HuH-7.5 (cell line): ENCODE measurements around the gene SLC39A3.

Experiments
- DNase-seq: peaks from one replicate; pipeline ENCODE4 v3.0.0; 2011; ENCODE audit warnings: low spot score

Gene SLC39A3

DNA sequence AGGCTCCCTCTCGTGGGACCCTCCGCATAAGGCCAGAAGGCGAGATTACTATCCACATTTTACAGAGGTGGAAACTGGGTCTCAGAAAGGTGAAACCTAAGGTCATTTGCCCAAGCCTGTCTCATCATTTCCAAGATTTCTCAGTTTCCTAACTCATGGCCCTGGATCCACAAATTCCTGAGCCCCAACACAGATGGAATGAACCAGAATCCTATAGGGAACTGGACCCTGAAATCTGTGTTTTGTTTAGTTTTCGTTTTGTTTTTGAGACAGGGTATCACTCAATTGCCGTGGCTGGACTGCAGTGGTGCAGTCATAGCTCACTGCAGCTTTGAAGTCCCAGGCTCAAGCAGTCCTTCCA lies 36.8 kb downstream of the SLC39A3 start:
- DNase-seq: no peak

DNA sequence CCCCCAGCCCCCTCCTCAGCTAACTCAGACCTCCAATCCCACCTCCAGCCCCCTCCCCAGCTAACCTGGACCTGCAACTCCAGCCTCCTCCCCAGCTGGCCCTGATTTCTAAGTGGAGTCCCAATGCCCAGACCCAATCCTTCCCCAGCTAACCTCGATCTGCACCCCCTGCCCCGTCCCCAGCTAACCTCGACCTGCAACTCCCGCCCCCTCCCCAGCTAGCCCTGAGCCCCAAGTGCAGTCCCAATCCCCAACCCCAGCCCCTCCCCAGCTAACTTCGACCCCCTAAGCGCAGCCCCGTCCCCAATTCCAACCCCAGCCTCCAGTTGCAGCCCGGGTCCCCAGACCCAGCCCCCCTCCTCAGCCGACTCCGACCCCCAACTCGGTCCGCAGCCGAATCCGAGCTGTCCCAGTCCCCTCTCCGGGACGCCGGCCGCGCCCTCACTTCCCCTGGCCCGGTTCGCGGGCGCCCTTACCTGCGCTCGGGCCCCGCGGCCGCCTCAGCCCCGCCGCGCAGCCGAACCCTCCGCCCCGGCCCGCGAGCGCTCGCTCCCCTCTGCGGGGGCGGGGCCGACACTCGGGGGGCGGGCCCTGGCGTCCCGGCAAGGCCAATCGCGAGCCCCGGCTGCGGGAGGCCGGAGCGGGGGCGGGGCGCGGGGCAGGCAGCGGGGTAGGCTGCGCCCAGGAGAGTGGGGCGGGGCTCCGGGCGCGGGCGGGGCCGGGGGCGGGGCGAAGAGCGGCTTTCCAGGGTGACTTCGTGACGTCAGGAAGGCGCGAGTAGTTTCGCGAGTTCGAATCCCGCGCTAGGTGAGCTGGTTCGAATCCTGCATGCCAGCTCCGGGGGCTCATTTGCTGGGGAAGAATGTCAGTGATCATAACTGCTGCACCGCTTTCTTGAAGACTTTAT lies 37.4 kb downstream of the SLC39A3 start, which contains the start of gene GNG7:
Gene GNG7, minus strand, starts transcription at position 525 of the 907 bp plus-strand sequence. CDS start 182,006 bp downstream, outside the sequence.
- peak; percentile 99 for DNase-seq

DNA sequence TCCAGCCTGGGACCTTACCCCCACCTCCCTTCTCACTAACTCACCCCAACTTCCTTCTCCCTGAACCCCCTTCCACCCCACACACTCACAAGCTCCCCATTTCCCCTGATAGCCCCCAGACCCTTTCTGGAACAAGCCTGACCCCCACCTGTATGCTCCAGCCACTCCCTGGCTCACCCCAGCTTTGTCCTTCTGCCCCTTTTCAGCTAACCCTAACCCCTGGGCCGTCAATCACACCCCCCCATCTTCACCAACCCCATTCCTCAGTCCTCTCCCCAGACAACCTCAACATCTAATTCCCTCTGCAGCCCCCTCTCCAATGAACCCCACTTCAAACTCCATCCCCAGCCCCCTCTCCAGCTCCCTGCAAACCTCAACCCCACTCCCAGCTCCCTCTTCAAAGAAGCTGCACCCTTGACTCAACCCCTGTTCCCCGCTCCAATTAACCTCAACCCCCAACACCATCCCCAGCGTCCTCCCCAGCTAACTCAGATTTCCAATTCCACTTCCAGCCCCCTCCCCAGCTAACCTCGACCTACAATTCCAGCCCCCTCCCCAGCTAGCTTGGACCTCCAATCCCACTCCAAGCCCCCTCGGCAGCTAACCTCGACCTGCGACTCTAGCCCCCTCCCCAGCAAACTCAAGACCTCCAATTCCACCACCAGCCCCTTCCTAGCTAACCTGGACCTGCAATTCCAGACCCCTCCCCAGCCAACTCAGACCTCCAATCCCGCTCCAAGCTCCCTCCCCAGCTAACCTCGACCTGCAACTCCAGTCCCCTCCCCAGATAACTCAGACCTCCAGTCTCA lies 38.3 kb downstream of the SLC39A3 start:
- DNase-seq: no peak

DNA sequence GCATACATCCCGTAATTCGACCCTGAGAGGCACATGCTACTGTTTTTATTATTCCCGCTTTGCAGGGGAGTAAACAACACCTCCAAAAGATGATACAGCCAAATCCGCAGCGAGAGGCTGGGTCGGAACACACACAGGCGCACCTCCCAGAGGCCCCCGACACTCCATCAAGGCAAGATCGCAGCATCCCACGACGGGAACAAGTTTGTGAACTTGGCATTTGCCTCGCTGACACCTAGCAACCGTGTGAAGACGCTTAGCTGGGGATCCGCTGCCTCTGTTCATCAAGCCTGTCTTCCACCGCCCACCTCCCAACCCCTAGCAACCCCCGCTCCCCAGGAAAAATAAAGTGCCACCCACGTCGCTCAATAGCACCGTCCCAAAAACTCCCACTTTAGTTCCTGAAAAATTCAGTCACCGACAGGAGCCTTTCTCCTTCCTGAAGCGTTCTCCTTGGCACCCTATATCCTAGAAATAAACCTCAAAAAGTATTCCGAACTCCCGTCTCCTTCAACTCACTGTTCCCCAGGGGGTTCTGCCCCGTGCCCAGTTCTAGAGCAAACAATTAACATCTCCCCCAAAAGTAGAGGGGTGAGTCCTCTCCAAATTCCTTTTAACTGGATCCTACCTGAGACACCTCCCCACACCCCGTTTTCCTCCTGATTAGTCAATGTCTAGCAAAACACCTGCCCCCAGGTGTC lies 39.0 kb downstream of the SLC39A3 start:
- no peak for DNase-seq

DNA sequence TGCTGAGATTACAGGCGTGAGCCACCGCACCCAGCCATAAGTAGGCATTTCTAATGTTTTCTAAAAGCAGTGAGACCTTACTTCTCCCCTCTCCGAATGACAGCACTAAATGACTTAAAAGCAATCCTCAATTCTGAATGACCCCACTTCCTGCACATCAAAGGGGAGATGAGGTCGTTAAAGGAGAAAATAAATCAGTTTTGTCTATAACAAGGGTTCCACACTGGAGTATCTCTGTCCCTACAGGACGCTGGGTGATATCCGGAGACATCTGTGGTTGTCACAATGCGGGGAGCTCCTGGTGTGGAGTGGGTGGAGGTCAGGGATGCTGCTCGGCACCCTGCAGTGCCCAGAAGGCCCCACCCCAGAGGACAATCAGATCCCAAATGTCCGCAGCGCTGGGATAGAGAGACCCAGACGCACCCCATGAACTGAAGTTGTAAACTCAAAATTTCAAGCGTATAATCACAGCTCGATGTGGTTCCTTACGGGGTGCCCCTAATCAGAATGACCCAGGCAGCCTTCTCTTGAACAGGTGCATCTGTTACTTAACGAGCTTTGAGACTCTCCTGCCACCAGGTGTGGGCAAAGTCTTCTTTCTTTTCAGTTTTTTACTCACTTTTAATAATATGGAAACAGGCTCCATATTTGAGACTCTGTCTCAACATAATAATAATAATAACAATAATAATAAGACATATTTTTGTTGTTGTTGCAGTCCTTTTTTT lies 40.2 kb downstream of the SLC39A3 start:
- DNase-seq: no peak

DNA sequence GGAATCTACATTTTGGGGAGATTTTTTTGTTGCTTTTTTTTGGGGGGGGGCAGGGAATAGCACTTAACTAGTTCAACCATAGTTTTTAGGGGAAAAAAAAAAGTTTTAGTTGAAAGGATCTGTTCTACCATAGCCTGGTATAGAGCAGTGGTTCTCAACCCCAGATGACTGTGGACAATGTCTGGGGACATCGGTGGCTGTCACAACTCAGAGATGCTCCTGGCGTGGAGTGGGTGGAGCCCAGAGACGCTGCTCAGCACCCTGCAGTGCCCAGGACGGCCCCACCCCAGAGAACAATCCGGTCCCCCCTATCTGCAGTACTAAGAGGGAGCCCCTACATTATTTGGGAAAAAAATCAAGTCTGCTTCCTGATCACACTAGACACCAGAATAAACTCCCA lies 45.6 kb downstream of the SLC39A3 start:
- no peak for DNase-seq

DNA sequence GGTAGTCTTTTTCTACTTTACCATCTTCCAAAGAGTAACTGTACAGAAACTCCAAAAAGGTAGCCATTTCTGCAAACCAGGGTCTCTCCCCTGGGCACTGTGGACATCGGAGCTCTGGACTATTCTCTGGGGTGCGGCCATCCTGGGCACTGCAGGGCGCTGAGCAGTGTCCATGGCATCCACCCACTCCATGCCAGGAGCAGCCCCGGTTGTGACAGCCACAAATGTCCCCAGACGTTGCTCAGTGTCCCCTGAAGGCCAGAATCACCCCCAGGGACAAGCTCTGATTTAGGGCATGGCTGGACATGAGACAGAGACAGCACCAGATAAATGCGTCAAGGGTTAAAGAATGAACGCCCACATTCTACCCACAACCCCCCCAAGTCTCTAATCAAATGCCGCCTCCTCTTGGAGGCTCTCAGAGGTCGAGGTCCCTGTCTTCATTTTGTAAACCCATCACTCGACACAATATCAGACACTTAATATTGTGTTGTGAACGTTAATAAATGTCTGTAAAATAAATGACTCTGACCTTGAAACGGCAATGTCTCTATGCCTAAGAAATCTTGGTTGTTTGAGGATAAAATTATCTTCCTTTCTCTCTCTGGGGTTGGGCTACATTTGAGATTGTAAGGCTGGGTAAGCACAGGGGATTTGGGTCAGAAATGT lies 46.2 kb downstream of the SLC39A3 start:
- DNase-seq: no peak

DNA sequence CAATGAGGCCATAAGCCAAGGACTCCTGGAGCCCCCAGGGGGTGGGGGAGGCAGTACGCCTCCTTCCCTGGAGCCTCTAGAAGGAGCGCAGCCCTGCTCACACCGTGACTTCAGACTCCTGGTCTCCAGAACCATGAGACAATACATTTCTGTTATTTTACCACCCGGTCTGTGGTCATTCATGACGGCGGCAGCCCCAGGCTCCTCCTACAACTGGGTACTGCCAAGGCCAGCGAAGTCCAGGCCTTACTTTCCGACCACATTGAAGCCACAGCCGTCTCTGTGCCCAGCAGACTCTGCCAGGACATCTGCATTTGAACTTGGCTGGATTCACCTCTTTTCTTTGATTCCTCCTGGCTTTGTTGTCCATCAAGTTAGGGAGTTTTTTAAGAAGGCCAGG lies 47.9 kb downstream of the SLC39A3 start:
- no peak for DNase-seq

DNA sequence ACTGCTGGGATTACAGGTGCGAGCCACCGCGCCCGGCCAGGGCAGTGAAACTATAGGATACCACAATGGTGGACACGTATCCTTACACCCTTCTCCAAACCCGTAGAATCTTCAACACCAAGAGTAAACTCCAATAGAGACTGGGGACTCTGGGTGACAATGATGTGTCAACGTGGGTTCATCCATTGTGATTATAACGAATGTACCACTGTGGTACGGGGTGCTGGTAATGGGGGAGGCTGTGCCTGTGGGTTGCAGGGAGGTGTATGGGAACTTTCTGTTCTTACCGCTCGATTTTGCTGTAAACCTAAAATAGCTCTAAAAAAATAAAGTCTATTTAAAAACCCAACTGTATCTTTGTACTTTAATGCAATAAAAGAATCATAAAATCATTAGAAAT lies 49.0 kb downstream of the SLC39A3 start:
- no peak for DNase-seq

DNA sequence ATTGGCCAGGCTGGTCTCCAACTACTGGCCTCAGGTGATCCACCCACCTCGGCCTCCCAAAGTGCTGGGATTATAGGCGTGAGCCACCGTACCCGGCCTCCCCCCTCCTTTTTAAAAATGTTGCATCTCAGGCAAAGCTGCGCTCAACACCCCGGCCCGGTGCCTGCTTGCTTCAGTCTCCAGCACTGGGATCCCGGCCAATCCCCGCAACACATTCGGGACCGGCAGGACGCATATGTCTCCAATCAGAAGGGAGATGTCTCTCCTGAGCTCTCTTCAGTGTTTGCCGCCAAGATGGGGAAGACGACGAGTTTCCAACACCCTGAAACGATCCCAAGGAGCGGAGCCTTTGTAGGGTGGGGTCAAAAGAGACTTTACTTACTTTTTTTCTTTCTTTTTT lies 53.5 kb downstream of the SLC39A3 start:
- no peak for DNase-seq

DNA sequence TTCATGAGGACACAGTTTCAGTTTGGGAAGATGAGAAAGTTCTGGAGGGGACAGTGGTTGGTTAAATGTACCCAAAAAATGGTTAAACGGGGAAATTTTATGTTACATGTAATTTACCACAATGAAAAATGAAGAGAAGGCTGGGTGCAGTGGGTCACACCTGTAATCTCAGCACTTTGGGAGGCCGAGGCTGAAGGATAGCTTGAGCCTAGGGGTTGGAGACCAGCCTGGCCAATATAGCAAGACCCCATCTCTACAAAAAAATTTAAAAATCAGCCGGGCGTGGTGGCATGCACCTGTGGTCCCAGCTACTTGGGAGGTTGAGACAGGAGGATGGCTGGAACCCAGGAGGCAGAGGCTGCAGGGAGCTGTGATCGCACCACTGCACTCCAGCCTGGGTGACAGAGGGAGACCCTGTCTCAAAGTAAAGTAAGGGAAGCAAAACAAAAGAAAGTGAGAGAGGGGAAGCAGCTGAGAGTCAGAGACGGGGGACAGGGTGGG lies 54.6 kb downstream of the SLC39A3 start:
- no peak for DNase-seq

DNA sequence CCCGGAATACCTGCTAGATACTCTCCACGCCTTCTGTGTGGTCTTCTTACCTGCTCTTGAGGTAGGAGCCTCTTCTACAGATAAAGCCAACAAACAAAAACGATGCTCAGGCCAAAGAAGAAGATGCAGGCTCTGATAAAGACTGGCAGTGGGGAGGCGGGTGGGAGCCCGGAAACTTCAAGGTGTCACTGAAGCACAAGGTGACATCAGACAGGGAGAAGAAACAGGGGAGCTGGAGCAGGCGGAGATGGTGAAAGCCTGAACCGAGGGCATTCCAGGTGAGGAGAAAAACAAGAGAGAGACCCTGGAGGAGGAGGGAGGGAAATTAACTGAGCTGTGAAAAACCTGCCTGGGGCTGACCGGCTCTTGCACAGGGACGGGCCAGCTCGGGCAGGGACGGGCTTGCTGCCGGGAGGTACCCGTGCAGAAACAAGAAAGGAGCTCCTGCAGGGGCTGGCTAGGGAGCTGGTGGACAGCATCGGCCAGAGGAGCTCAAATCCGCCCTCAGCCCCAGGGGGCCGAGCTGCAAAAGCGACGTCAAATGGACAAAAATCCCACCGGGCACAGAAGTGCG lies 56.3 kb downstream of the SLC39A3 start:
- DNase-seq: no peak
